HL-60 (cell line): Measurements from ENCODE around the gene SHC1. TPM values are rescaled to one million over a fixed set of nuclear protein-coding genes. Genes with fewer than 3 reads are reported as not detected.
A peak's percentile ranks its signal among the peaks of the same experiment; 100 is the strongest.

ENCODE experiments used
- DNase-seq, 2 experiments: peaks; one replicate each; pipeline ENCODE4 v3.0.0-alpha.2; 2010 to 2020; ENCODE audit warnings: low read depth in 1 of 2, low spot score in 1 of 2
- H3K27ac ChIP-seq: fragments of 250-450 bp; sonication (Bioruptor Pico); replicated peaks from 2 replicates; pipeline ENCODE4 v1.5.1; 2020; ENCODE audit warnings: mild to moderate bottlenecking, moderate library complexity
- H3K27me3 ChIP-seq: fragments of 250-450 bp; sonication (Bioruptor Pico); 2 replicates; pipeline ENCODE4 v1.5.1; 2021; ENCODE audit warnings: mild to moderate bottlenecking, moderate library complexity; ENCODE audit not compliant: insufficient read depth, poor library complexity, severe bottlenecking
- H3K4me3 ChIP-seq: replicated peaks from 2 replicates; pipeline ENCODE4 v1.5.1; 2011; ENCODE audit warnings: mild to moderate bottlenecking, control low read depth, low read length; ENCODE audit not compliant: insufficient read depth
- GABPA ChIP-seq: IDR thresholded peaks from 2 replicates; pipeline ENCODE4 v1.6.1; 2012; ENCODE audit warnings: low read depth
- POLR2AphosphoS5 ChIP-seq: IDR thresholded peaks from 2 replicates; pipeline ENCODE4 v1.6.1; 2012; ENCODE audit warnings: low read depth
- SPI1 ChIP-seq: IDR thresholded peaks from 2 replicates; pipeline ENCODE4 v1.6.1; 2012; ENCODE audit warnings: low read depth, mild to moderate bottlenecking, borderline replicate concordance
- microRNA-seq: library from miRNA; unstranded; fragments of <30 nt; microRNA quantifications from one replicate; pipeline ENCODE4, GENCODE V29; 2018
- TF ChIP-seq, protein P1 (sequence below): IDR thresholded peaks from one replicate; pipeline ENCODE4 v1.5.1; 2011; ENCODE audit warnings: low read length, control low read depth, inconsistent platforms; ENCODE audit not compliant: insufficient read depth
- TF ChIP-seq, protein P2 (sequence below): IDR thresholded peaks from 2 replicates; pipeline ENCODE4 v1.6.1; 2012; ENCODE audit warnings: low read depth; ENCODE audit not compliant: insufficient replicate concordance

Gene SHC1

DNA sequence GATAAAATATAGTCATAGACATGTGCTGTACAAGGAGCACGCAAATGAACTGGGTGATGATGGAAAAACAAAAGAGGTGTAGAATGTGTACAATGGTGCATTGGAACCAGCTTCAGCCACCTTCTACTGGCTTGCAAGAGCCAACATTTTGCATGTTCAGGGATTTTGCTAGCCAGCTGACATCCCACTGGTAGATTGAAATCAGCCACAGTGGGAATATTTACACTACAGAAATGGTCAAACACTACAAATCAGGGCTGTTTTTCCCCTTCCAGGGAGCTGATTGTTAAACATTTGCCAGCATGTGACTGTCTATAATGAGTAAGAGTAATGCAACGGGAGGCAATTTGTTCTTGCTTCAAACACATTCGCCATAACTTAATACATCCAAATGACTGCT is 57.3 kb downstream of the SHC1 start:
- Histone ChIP-seq H3K27ac (no peak overlapping the region), H3K4me3 (no peak overlapping the region), H3K27me3 (no peaks in the 10 kb centered on the region)
- no peak for DNase-seq
- TF ChIP-seq SPI1, result no peak
- TF ChIP-seq POLR2AphosphoS5, result no peak
- TF ChIP-seq GABPA, result no peak
- TF ChIP-seq, protein P1, sequence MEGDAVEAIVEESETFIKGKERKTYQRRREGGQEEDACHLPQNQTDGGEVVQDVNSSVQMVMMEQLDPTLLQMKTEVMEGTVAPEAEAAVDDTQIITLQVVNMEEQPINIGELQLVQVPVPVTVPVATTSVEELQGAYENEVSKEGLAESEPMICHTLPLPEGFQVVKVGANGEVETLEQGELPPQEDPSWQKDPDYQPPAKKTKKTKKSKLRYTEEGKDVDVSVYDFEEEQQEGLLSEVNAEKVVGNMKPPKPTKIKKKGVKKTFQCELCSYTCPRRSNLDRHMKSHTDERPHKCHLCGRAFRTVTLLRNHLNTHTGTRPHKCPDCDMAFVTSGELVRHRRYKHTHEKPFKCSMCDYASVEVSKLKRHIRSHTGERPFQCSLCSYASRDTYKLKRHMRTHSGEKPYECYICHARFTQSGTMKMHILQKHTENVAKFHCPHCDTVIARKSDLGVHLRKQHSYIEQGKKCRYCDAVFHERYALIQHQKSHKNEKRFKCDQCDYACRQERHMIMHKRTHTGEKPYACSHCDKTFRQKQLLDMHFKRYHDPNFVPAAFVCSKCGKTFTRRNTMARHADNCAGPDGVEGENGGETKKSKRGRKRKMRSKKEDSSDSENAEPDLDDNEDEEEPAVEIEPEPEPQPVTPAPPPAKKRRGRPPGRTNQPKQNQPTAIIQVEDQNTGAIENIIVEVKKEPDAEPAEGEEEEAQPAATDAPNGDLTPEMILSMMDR, result no peak
- TF ChIP-seq, protein P2, sequence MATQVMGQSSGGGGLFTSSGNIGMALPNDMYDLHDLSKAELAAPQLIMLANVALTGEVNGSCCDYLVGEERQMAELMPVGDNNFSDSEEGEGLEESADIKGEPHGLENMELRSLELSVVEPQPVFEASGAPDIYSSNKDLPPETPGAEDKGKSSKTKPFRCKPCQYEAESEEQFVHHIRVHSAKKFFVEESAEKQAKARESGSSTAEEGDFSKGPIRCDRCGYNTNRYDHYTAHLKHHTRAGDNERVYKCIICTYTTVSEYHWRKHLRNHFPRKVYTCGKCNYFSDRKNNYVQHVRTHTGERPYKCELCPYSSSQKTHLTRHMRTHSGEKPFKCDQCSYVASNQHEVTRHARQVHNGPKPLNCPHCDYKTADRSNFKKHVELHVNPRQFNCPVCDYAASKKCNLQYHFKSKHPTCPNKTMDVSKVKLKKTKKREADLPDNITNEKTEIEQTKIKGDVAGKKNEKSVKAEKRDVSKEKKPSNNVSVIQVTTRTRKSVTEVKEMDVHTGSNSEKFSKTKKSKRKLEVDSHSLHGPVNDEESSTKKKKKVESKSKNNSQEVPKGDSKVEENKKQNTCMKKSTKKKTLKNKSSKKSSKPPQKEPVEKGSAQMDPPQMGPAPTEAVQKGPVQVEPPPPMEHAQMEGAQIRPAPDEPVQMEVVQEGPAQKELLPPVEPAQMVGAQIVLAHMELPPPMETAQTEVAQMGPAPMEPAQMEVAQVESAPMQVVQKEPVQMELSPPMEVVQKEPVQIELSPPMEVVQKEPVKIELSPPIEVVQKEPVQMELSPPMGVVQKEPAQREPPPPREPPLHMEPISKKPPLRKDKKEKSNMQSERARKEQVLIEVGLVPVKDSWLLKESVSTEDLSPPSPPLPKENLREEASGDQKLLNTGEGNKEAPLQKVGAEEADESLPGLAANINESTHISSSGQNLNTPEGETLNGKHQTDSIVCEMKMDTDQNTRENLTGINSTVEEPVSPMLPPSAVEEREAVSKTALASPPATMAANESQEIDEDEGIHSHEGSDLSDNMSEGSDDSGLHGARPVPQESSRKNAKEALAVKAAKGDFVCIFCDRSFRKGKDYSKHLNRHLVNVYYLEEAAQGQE, result no peak

DNA sequence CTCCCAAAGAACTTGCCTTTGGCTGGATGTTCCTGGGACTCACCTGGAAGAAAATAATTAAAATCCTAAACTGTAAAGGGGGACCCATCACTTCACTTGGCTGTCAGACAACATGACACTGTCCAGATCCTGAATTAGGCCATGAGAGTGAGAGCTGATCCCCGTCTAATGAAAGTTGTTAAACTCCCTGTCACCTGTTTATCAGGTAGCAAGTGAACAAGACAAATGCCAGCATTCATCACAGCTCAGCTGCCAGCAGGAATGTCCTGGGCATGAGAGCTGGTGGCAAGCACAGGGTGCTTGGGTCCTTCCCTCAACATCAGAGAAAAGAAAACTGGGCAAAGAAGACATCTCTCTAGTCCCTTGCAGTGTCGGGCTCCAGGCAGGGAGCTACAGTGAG is 57.8 kb downstream of the SHC1 start:
- Histone ChIP-seq H3K4me3 (no peak overlapping the region), H3K27me3 (peaks cover under 1% of the 10 kb centered on the region), H3K27ac (no peak overlapping the region)
- no peak for DNase-seq
- TF ChIP-seq, protein P2, result peak; percentile 56
- TF ChIP-seq, protein P1, result no peak
- no peak for TF ChIP-seq GABPA
- TF ChIP-seq POLR2AphosphoS5, result no peak
- no peak for TF ChIP-seq SPI1

Small RNAs within 50 kb of the gene (microRNA-seq; reads per million reads assigned to microRNA genes)
- gene MIR4258, result not detected
